ENCODE results near the gene PFKL.
A peak's percentile ranks its signal among the peaks of the same experiment; 100 is the strongest.
"Not testable (repeated sequence)": the region's sequence is repeated elsewhere in the genome, so short reads cannot be mapped to it uniquely, and the experiment has no call there.

The PFKL gene

GRCh38 chr21:44342981-44343380, 43.1 kb downstream of the PFKL start:
- not testable (repeated sequence) for H3K9me3 ChIP-seq (ENCODE audit: insufficient read depth, low read length, severe bottlenecking); H3K9ac ChIP-seq (ENCODE audit: low read depth, low read length); H3K27ac ChIP-seq (ENCODE audit: low read length); H2AFZ ChIP-seq (ENCODE audit: low read depth, low read length); H3K4me3 ChIP-seq (ENCODE audit: low read depth in 1 of 2, low read length in 2 of 2); H3K4me2 ChIP-seq (ENCODE audit: insufficient read depth, low read length); H3K36me3 ChIP-seq (ENCODE audit: insufficient read depth, low read length); H3K27me3 ChIP-seq (ENCODE audit: insufficient read depth, low read length, poor library complexity); DNase-seq; H4K20me1 ChIP-seq (ENCODE audit: insufficient read depth, low read length); H3K79me2 ChIP-seq (ENCODE audit: insufficient read depth, low read length); ATAC-seq (ENCODE audit: insufficient read depth, low read depth)
- H3K4me1 ChIP-seq (ENCODE audit: insufficient read depth, low read length) = peaks cover 18% of the 10 kb centered on the region

DNA sequence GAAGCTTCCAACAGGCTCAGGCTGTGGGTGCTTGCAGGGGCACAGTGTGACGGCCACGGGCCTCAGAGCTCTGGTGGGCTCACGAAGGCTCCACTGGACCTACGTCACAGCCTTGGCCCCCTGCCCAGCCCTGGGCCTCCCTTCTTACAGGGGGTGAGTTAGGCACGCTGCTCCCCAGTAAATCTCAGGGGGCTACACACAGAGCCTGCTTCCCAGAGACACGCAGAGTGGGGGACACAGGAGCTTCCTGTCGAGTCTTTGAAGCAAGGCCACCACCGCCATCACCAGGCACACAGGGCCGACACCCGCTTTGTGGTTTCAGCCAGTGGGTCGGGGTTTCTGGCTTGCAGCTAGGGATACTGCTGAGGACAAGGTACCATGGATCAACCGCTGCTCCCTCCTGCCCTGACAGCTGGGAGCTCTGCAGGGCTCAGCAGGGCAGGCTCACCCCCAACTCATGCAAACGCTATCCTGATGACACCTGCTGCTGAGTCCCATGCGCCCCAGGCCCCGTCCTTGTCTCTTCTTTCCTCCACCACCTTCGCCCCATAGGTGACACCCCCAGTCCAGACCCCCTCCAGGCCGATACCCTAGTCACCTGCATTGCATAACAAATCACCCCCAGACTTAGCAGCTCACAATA, 44.8 kb downstream of the PFKL start:
- ATAC-seq (ENCODE audit: insufficient read depth, low read depth) = no peak
- no peak for DNase-seq
- Histone ChIP-seq H2AFZ (ENCODE audit: low read depth, low read length) (no peak overlapping the region), H3K79me2 (ENCODE audit: insufficient read depth, low read length) (no peaks in the 10 kb centered on the region), H3K4me1 (ENCODE audit: insufficient read depth, low read length) (peaks cover 12% of the 10 kb centered on the region), H4K20me1 (ENCODE audit: insufficient read depth, low read length) (no peaks in the 10 kb centered on the region), H3K36me3 (ENCODE audit: insufficient read depth, low read length) (no peaks in the 10 kb centered on the region), H3K27ac (ENCODE audit: low read length) (no peak overlapping the region), H3K4me3 (ENCODE audit: low read depth in 1 of 2, low read length in 2 of 2) (no peak overlapping the region), H3K4me2 (ENCODE audit: insufficient read depth, low read length) (no peak overlapping the region), H3K27me3 (ENCODE audit: insufficient read depth, low read length, poor library complexity) (no peaks in the 10 kb centered on the region), H3K9me3 (ENCODE audit: insufficient read depth, low read length, severe bottlenecking) (no peaks in the 10 kb centered on the region), H3K9ac (ENCODE audit: low read depth, low read length) (no peak overlapping the region)
- TF ChIP-seq EZH2 (IDR thresholded peaks at IDR 0.05; ENCODE audit: borderline replicate concordance, low read depth, low read length, severe bottlenecking) = no peak
- TF ChIP-seq, protein P1, sequence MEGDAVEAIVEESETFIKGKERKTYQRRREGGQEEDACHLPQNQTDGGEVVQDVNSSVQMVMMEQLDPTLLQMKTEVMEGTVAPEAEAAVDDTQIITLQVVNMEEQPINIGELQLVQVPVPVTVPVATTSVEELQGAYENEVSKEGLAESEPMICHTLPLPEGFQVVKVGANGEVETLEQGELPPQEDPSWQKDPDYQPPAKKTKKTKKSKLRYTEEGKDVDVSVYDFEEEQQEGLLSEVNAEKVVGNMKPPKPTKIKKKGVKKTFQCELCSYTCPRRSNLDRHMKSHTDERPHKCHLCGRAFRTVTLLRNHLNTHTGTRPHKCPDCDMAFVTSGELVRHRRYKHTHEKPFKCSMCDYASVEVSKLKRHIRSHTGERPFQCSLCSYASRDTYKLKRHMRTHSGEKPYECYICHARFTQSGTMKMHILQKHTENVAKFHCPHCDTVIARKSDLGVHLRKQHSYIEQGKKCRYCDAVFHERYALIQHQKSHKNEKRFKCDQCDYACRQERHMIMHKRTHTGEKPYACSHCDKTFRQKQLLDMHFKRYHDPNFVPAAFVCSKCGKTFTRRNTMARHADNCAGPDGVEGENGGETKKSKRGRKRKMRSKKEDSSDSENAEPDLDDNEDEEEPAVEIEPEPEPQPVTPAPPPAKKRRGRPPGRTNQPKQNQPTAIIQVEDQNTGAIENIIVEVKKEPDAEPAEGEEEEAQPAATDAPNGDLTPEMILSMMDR (IDR thresholded peaks at IDR 0.05; ENCODE audit: borderline replicate concordance, extremely low read depth, low read length, poor library complexity, severe bottlenecking) = no peak

- Histone ChIP-seq H3K36me3 (ENCODE audit: insufficient read depth, low read length) (no peaks in the 10 kb centered on the region), H3K4me2 (ENCODE audit: insufficient read depth, low read length) (no peak overlapping the region), H4K20me1 (ENCODE audit: insufficient read depth, low read length) (no peaks in the 10 kb centered on the region), H3K9ac (ENCODE audit: low read depth, low read length) (no peak overlapping the region), H3K27me3 (ENCODE audit: insufficient read depth, low read length, poor library complexity) (no peaks in the 10 kb centered on the region), H3K27ac (ENCODE audit: low read length) (no peak overlapping the region), H2AFZ (ENCODE audit: low read depth, low read length) (no peak overlapping the region), H3K9me3 (ENCODE audit: insufficient read depth, low read length, severe bottlenecking) (no peaks in the 10 kb centered on the region), H3K4me1 (ENCODE audit: insufficient read depth, low read length) (peaks cover 3% of the 10 kb centered on the region), H3K79me2 (ENCODE audit: insufficient read depth, low read length) (no peaks in the 10 kb centered on the region), H3K4me3 (ENCODE audit: low read depth in 1 of 2, low read length in 2 of 2) (no peak overlapping the region)
- ATAC-seq (ENCODE audit: insufficient read depth, low read depth) = no peak
- DNase-seq = no peak
- no peak for TF ChIP-seq EZH2 (IDR thresholded peaks at IDR 0.05; ENCODE audit: borderline replicate concordance, low read depth, low read length, severe bottlenecking)
- TF ChIP-seq, protein P1 (IDR thresholded peaks at IDR 0.05; ENCODE audit: borderline replicate concordance, extremely low read depth, low read length, poor library complexity, severe bottlenecking) = no peak
Measured at GRCh38 chr21:44345495-44345894, 45.6 kb downstream of the PFKL start.

DNA sequence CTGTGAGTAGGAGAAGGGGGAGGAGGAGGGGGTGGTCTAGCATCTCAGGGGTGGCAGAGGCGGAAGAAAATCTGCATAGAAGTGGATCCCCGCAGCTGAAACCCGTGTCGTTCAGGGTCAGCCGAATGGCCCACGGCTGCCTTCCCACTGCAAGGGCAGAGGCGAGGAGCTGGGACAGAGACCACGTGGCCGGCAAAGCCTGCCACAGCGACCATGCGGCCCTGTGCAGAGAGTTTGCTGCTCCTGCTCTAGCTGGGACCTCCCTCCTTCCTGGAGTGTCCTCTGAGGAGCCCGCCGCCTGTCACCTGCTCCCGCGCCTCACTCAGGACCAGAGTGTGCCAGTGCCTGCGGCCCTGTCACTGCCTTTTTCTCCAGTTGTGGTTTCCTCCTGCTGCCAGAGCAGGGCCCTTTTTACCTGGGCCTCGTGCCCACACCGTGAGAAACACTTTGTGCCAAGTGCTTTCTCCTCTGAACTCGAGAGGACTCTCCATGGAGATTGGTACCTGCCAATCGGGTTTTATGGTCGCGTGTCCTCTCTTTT, 48.1 kb downstream of the PFKL start:
- DNase-seq (no peak), ATAC-seq (ENCODE audit: insufficient read depth, low read depth) (peak; percentile 36; the same call in 1 of the 3 replicates)
- Histone ChIP-seq H3K4me2 (ENCODE audit: insufficient read depth, low read length) (no peak overlapping the region), H3K9ac (ENCODE audit: low read depth, low read length) (no peak overlapping the region), H3K27ac (ENCODE audit: low read length) (no peak overlapping the region), H3K4me1 (ENCODE audit: insufficient read depth, low read length) (peaks cover 17% of the 10 kb centered on the region), H2AFZ (ENCODE audit: low read depth, low read length) (no peak overlapping the region), H4K20me1 (ENCODE audit: insufficient read depth, low read length) (no peaks in the 10 kb centered on the region), H3K79me2 (ENCODE audit: insufficient read depth, low read length) (no peaks in the 10 kb centered on the region), H3K36me3 (ENCODE audit: insufficient read depth, low read length) (no peaks in the 10 kb centered on the region), H3K27me3 (ENCODE audit: insufficient read depth, low read length, poor library complexity) (no peaks in the 10 kb centered on the region), H3K4me3 (ENCODE audit: low read depth in 1 of 2, low read length in 2 of 2) (no peak overlapping the region), H3K9me3 (ENCODE audit: insufficient read depth, low read length, severe bottlenecking) (no peaks in the 10 kb centered on the region)
- TF ChIP-seq, protein P1 (IDR thresholded peaks at IDR 0.05; ENCODE audit: borderline replicate concordance, extremely low read depth, low read length, poor library complexity, severe bottlenecking) = no peak
- no peak for TF ChIP-seq EZH2 (IDR thresholded peaks at IDR 0.05; ENCODE audit: borderline replicate concordance, low read depth, low read length, severe bottlenecking)
